ENCODE results near the gene ZNF330.
"Not testable (repeated sequence)": the region's sequence is repeated elsewhere in the genome, so short reads cannot be mapped to it uniquely, and the experiment has no call there.

Gene ZNF330
- 27.8 to 38.1 (median 33.6) reads per million in 4 donors for total RNA-seq

GRCh38 chr4:141220691-141221659, at the start of gene ZNF330:
Gene ZNF330, plus strand, starts transcription at chr4:141220895. Its CDS starts 1,477 bp downstream, at chr4:141222372.
- DNase-seq, result peak; percentile 56 to 85 (median 76)

GRCh38 chr4:141174457-141174856, 46.2 kb upstream of the ZNF330 start:
- no peak for DNase-seq

DNA sequence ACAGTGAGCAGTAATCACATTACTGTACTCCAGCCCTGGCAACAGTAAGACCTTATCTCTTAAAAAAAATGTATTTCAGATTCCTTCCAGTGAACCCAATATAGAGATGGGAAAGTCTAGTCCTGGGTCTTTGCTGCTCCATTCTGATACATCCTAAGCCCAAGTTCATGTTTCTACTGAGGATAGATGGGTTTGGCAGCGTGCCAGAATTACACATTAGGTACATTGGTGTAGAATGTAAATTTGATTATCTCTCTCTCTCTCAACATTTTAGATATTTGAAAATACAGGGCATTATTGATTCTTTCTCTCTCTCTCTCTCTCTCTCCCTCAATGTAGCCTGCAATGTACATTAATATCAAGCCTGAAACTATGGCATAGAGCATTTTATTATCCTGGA, 43.5 kb upstream of the ZNF330 start:
- no peak for DNase-seq

DNA sequence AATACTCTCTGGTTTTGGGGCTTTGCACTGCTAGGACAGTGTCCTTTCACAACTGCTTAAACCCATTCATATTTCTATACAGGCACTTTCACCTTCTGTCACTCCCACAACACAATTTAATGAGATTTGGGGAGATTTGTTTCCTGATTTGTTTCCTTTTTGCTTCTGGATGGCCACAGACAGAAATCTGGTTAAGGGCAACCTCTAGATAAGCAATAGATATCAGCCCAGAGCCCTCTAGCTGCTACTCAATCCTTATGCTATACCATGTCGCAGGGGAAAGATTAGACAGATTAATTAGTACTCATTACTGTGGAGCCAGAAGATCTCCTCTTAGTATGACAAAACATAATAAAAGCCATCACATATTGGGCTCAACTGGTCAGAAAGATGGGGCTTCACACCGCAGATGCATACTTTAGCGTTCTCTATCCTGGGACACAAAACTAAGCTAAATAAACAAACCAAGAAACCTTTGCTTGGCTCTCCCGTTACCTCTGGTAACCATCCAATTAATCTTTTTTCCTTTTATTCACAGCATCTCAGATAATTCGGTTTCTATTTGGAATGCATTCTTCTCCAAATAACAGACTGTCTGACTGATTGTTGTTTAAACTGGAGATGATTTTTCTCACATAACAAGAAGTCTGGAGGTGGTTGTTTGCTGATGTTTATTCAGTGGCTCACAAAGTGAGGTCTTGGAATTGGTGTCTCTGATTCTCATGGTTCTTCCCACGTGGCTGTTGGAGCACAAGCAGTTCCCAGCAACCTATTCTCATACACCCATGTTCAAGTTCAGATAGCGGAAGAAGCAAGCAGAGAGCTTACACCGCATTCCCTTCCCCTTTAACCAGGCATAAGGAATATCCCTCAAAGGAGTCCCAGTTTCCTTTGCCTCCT, 41.0 kb upstream of the ZNF330 start:
- DNase-seq, result no peak

DNA sequence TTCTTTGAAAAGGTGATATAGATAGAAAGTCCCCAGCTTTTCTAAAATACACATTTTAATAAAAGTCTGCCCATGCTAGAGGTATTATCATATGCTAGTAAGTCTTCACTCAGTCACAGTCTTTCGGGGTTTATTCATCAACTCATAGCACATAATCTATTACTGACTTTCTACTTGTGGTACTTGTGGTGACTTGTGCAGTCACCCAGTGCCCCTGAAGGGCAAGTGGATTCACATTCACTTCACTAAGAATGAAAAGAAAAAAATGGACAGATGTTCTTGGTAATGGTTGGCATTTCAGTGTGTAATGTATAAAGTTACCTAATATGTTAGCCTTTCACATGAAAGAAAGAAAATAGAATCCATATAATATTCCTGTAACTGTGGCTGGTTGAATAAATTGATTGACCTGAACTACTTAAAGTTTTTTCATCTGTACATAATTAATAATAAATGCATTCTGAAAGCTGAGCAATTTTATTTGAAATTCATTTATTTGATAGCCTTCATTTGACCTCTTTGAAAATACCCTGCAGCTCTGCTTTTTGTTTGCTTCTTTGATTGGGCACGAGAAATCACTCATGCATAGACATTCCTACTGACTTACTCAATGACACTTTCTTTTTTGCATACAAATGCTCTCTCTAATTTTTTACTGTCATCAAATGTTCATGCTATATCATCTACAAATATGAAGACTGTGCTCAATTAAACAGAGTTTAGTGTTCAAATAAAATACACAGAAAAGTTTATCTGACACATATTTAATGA, 39.5 kb upstream of the ZNF330 start:
- no peak for DNase-seq

DNA sequence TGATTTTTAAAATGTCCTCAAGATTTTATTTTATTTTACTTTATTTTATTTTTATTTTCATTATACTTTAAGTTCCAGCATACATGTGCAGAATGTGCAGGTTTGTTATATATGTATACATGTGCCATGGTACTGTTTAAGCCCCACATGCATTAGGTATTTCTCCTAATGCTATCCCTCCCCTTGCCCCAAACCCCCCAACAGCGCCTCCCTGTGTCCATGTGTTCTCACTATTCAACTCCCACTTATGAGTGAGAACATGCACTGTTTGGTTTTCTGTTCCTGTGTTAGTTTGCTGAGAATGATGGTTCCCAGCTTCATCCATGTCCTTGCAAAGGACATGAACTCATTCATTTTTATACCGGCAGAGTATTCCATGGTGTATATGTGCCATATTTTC, 37.2 kb upstream of the ZNF330 start:
- not testable (repeated sequence) for DNase-seq

DNA sequence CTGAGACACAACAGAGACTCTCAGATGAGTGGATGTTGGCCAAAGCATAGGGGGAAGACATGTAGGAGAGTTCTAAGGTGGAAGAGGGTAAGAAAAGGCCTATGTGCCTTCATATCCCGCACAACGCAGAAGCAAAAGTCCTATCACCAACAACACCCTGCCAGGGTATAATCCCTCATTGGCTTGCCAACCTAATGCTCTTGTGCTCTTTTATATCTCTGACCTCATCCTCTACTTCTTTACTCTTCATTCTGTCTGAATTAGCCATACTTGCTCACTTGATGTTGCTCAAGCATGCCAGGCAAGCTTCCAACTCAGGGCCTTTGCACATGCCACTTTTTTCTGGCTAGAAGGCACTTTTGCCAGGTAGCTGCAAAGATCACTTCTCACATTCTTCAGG, 28.1 kb upstream of the ZNF330 start:
- no peak for DNase-seq

- no peak for DNase-seq
Observed at GRCh38 chr4:141193516-141194034, 27.1 kb upstream of the ZNF330 start.

GRCh38 chr4:141195095-141195707, 25.5 kb upstream of the ZNF330 start:
- no peak for DNase-seq

DNA sequence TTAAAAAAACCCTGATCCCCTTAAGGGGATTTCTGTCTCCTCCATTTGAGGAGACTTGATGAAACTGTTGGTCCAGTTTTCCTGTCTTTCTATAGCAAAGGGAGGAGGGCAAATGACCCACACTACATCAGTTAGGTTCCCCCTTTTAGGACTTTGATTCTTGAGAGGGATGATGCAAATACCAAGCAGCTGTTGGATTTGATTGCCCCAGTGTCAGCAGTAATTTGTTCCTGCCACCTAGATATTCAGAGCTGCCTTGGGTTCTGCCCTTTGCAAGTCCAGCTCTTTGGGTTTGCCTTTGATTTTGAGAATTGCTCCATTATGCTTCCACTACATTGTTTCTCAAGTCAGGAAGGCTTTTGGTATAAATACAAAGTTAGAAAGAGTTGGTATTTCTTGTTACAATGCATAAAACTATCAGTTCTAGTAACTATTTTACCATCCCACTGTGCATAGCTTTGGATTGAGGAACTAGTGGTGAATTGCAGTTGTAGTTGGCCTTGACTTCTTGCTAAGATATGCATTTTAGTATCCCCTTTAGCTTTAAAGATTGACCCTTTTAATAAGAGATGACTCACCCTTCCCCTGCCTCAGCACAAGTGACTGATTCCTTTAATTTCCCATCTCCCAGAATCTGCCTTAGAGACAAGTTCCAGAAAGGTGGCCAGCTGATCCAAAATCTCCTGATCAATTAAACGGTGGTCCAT, 24.3 kb upstream of the ZNF330 start:
- no peak for DNase-seq

GRCh38 chr4:141207961-141208360, 12.7 kb upstream of the ZNF330 start:
- no peak for DNase-seq

GRCh38 chr4:141210168-141210567, 10.5 kb upstream of the ZNF330 start:
- DNase-seq, result no peak

GRCh38 chr4:141213550-141213991, 7.1 kb upstream of the ZNF330 start:
- no peak for DNase-seq

DNA sequence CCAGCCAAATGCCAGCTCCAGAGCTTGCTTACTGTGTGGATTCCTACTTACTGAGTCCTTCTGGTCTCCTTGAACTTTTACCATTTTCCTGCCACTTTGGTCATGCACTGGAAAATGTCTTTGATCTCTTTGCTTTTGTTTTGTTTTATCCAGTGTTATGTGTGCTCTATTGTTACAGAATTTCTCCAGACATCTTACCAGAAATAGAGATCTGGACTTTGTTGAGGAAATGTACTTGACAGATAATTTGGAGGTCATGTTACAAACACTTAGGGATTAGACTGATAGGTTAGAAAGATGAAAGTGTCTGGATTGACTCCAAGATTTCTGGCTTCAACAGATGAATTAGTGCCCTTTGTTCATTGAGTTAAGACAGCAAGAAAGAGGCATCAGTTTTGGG, 5.7 kb upstream of the ZNF330 start:
- DNase-seq, result no peak

DNA sequence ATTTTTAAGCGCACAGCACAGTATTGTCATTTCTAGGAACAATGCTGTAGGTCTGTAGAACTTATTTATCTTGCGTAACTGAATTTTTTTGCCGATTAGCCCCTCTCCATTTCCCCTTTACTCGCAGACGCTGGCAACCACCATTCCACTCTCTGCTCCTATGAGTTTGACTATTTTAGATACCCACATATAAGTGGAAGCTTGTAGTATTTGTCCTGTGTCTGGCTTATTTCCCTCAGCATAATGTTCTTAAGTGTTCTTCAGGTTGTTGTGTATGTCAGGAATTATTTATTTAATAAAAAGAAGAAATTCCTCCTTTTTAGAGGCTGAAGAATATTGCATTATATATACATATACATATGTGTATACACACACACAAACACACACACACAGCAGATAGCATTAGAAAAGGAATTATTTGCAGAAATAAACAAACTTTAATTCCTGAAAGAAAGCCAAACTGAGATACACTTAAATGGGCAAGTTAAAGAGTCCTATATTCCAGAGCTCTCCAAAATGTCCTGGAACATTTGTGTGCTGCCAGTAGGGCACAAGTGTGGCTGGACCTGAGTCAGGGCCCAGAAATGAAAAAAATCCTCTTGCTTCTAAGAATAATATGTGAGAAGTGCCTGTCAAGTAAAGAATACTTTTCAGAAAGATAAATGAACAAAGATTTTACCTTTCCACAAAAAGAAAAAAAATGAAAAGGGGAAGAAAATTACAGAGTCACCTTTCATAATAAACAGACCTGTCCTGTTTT, 4.5 kb upstream of the ZNF330 start:
- DNase-seq, result no peak

DNA sequence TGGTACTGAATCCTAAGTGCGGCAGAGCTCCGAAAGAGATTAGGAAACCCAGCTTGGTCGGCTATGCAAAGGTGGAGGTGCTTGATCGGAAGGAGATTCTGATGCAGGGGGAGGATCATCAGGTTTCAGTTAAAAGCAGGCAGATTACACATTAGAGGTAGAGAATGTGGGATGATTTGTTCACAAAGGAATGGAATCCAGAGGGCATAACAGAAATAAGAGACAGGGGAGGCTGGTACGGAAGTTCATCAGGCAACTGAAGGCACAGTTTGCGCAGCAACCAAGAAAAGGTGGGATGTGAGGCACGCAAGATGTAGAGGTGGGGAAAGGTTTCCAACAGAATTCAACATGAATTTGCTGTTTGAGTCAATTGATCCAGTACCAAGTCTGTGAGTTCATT, 424 bp upstream of the ZNF330 start:
- DNase-seq, result no peak

GRCh38 chr4:141223418-141223817, 2.7 kb downstream of the ZNF330 start:
- no peak for DNase-seq

- DNase-seq, result not testable (repeated sequence)
Observed at GRCh38 chr4:141227280-141227679, 6.6 kb downstream of the ZNF330 start.

DNA sequence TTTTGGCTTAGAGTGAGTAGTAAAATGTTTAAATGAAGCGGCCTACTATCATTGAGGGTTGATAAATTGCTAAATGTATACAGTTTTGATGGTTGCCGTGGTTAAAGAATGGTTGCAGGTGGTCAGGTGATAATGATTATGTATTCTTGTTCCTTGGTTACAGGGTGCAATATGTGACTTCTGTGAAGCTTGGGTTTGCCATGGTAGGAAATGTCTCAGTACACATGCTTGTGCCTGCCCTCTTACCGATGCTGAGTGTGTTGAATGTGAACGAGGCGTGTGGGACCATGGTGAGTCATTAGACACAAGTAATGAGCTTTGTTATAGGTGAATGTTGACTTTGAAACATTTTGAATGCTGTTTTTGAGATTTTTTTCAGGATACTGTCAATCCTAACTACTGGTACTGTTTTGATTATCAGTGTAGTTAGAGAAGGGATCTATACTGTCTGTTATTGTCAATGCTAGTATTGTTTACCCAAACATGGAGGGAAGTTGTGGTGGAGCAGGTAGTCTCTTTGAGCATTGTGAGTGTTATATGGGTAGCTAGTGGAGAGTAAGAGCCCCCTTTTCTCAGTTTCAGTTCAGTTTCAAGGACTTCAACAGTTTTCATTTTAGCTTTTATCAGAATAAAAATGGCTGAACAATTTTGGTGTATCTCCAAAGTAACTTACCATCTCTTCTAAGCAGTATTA, 8.9 kb downstream of the ZNF330 start:
- no peak for DNase-seq

DNA sequence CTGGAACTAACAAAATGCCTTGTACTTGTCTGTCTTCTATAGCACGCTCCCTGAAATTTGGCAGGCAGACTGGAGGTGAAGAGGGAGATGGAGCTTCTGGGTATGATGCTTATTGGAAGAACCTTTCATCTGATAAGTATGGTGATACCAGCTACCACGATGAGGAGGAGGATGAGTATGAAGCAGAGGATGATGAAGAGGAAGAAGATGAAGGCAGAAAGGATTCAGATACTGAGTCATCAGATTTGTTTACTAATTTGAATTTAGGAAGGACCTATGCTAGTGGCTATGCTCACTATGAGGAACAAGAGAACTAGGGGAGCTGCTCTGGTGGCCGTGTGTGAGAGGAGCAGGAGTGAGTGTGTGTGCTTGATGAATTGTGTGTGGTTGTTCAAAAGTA, 13.0 kb downstream of the ZNF330 start:
- no peak for DNase-seq

Measured in T-helper 1 cell (primary cell).